ENCODE data around the gene SLC26A2.
A peak's percentile ranks its signal among the peaks of the same experiment; 100 is the strongest.

DNA sequence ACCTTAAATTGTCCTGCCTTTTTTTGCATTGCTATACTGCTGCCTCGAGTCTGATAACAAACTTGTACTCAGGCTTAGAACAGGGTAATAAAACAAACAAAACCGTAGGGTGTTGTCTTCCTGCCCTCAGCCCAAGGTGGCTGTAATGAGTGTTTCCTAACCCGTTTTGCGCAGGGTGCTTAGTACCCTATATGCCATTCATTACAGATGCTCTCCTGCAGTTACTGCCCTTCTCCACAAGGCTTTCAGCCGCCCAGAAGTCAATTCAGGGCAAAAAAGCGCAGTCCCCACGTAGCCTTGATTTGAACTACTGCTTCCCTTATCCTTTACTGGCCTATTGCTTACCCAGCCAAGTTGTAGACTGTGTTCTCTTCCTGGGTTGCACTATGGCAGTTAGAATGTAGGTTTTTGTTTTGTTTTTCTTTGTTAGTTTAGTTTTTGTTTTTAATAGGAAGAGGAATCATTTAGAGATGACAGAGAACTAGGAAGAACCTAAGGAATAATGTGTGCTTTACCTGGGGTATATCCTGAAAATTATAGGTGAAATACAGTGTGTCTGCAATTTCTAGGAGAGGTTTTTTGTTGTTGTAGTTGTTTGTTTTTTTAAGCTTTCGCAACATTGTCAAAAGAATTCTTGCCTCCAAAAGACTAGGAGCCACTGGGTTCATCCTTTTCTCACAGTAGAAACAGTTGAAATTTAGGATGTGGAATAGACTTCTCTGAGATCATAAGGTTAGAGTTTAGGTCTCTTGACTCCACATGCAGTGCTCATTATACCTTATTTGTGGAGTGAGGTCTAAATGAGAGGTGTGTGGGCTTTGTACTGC lies 41.3 kb downstream of the SLC26A2 start:
- TF ChIP-seq CTCF (conservative IDR thresholded peaks at IDR 0.05; ENCODE audit: low read length) = peak; percentile 73
- TF ChIP-seq EZH2phosphoT487 (IDR thresholded peaks at IDR 0.05; ENCODE audit: borderline replicate concordance, low read depth, low read length) = no peak
